OCI-LY1 (cell line): ENCODE results near the gene SEL1L2.

ENCODE experiments used
- H2AFZ ChIP-seq: fragments of 200-600 bp; sonication (generic), shearing (Covaris generic); 2 replicates; pipeline ENCODE4 v1.6.0; 2014; ENCODE audit warnings: antibody characterized with exemption, mild to moderate bottlenecking, low read length
- H3F3A ChIP-seq: fragments of 200-600 bp; sonication (generic), shearing (Covaris generic); 2 replicates; pipeline ENCODE4 v1.6.0; 2014; ENCODE audit warnings: mild to moderate bottlenecking, antibody characterized with exemption, low read length, moderate library complexity; ENCODE audit not compliant: insufficient read depth
- H3K27ac ChIP-seq: fragments of 200-600 bp; sonication (generic); 2 replicates; pipeline ENCODE4 v1.5.1; 2014; ENCODE audit warnings: low read length, mixed run types, mild to moderate bottlenecking, low read depth; ENCODE audit not compliant: poor library complexity, severe bottlenecking
- H3K27me3 ChIP-seq: fragments of 200-600 bp; sonication (generic); 2 replicates; pipeline ENCODE4 v1.6.0; 2014; ENCODE audit warnings: antibody characterized with exemption, mild to moderate bottlenecking, low read length, moderate library complexity; ENCODE audit not compliant: insufficient read depth
- H3K36me3 ChIP-seq: fragments of 200-600 bp; sonication (generic); 2 replicates; pipeline ENCODE4 v1.6.1; 2014; ENCODE audit warnings: mild to moderate bottlenecking, antibody characterized with exemption, low read length, moderate library complexity, mixed read lengths; ENCODE audit not compliant: insufficient read depth
- H3K4me1 ChIP-seq: fragments of 200-600 bp; sonication (generic); 2 replicates; pipeline ENCODE4 v1.5.1; 2014; ENCODE audit warnings: mild to moderate bottlenecking, low read length, moderate library complexity; ENCODE audit not compliant: insufficient read depth, severe bottlenecking
- H3K4me2 ChIP-seq: fragments of 200-600 bp; sonication (generic), shearing (Covaris generic); 2 replicates; pipeline ENCODE4 v1.6.1; 2014; ENCODE audit warnings: low read length
- H3K4me3 ChIP-seq: fragments of 200-600 bp; sonication (generic); 2 replicates; pipeline ENCODE4 v1.5.1; 2014; ENCODE audit warnings: low read length, low read depth, mild to moderate bottlenecking, mixed read lengths; ENCODE audit not compliant: poor library complexity, severe bottlenecking
- H3K79me2 ChIP-seq: fragments of 200-600 bp; shearing (Covaris generic); 2 replicates; pipeline ENCODE4 v1.6.1; 2016; ENCODE audit warnings: mixed run types, low read length, mixed read lengths; ENCODE audit not compliant: insufficient read depth
- H3K9ac ChIP-seq: fragments of 200-600 bp; sonication (generic), shearing (Covaris generic); 2 replicates; pipeline ENCODE4 v1.6.1; 2014; ENCODE audit warnings: mild to moderate bottlenecking, low read length, mixed read lengths
- H3K9me2 ChIP-seq: fragments of 200-600 bp; sonication (generic), shearing (Covaris generic); 2 replicates; pipeline ENCODE4 v1.6.1; 2014; ENCODE audit warnings: low read depth, mild to moderate bottlenecking, low read length, mixed read lengths
- H3K9me3 ChIP-seq: fragments of 200-600 bp; shearing (Covaris generic); 2 replicates; pipeline ENCODE4 v1.6.1; 2014; ENCODE audit warnings: low read length, mixed read lengths
- H4K20me1 ChIP-seq: fragments of 200-600 bp; sonication (generic), shearing (Covaris generic); 2 replicates; pipeline ENCODE4 v1.6.0; 2016; ENCODE audit warnings: mild to moderate bottlenecking, low read length; ENCODE audit not compliant: insufficient read depth
- CTCF ChIP-seq: fragments of 200-600 bp; sonication (generic), shearing (Covaris generic); IDR thresholded peaks from 2 replicates; pipeline ENCODE4 v1.5.1; 2017; ENCODE audit warnings: mild to moderate bottlenecking, antibody characterized with exemption, low read length, moderate library complexity, mixed read lengths
- EZH2 ChIP-seq: fragments of 200-600 bp; sonication (generic), shearing (Covaris generic); IDR thresholded peaks from 2 replicates; pipeline ENCODE4 v1.8.0; 2017; ENCODE audit warnings: borderline replicate concordance, mixed run types, mild to moderate bottlenecking, antibody characterized with exemption, low read length, moderate library complexity, mixed read lengths

The SEL1L2 gene

DNA sequence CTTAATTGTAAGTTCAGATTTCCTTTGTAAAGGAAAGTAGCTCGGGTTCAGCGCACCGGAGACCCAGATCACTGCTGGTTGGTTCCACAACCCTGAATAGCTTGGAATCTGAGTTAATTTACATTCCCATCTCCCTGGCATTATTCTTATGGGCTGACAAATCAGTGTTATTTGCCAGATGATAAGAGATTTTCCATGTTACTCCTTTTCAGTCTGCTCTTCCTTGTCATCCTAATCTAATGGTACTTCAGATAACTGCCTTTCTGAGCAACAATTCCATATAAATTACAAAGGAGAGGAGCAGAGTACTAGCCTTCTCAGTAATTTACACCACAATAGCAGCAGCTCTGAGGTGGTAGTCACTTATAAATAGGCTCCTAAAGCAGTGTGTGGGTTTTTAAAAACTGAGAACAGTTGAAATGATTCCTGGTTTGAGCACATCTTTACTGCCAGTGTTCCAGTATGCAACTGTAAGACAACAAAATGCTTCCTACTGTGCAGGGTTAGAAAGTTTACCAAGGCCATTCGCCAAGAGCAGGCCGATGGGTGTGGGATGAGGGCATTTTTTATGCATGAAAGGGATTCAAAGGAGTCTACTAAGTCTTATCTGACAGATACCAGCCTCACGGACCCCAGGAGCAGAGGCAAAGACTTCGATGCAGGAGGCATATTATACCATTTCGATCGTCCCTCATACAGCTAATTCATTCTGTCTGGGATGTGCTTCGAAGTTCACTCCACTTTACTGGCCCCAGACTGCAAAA, 115.8 kb downstream of the SEL1L2 start:
- Histone ChIP-seq H4K20me1 (no peaks in the 10 kb centered on the region), H2AFZ (no peak overlapping the region)

DNA sequence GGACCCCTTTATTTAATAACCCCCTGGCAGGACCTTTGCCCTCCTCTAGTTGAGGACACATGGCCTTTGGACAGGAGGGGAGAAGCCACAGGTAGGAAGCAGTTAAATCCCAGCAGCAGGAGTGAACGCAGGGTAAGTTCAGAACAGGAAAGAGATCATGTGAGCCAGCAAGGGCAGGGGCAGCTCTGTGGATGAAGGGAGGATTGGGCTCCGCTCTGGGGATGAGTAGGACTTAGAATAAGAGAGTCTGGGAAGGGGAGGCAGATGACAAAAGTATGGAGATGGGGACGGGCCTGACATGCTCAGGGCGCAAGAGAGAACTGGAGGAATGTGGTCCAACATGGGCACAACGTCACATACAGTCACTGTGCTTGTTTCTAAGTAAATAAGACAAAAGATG, 116.6 kb downstream of the SEL1L2 start:
- Histone ChIP-seq H3K9ac (no peak overlapping the region), H3K4me3 (no peak overlapping the region), H3K4me1 (no peaks in the 10 kb centered on the region)

More for the DNA sequence above, 115.8 kb downstream of the SEL1L2 start:
- Histone ChIP-seq H3K9me3 (no peaks in the 10 kb centered on the region), H3K36me3 (no peaks in the 10 kb centered on the region), H3F3A (no peaks in the 10 kb centered on the region), H3K27ac (no peak overlapping the region), H3K79me2 (no peaks in the 10 kb centered on the region), H3K4me1 (no peaks in the 10 kb centered on the region), H3K27me3 (no peaks in the 10 kb centered on the region), H3K4me2 (no peak overlapping the region), H3K4me3 (no peak overlapping the region), H3K9me2 (no peaks in the 10 kb centered on the region), H3K9ac (no peak overlapping the region)
- no peak for TF ChIP-seq EZH2
- no peak for TF ChIP-seq CTCF

DNA sequence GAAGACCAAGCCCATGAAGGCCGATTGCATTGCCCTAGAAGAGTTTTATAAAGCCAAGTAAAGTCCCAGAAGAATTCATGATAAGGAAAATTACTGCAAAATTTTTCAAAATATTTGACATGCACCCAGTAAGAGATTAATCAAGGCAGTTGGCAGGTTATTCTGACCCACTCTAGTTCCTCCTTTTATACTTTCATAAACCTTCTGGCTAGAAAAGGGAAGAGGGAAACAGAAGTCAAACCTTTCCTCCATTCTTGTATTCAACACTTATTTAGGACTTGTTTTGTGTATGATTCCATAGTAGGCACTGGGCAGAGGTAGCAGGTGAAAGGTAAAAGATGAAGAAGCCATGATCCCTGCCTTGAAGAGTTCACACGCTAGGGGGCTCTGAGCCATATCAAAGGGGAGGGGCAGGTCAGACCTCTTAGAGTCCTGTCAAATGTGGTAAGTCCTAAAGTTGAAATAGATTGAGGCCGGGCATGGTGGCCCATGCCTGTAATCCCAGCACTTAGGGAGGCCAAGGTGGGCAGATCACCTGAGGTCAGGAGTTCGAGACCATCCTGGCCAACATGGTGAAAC, 120.2 kb downstream of the SEL1L2 start:
- Histone ChIP-seq H3K4me3 (no peak overlapping the region), H3K27ac (no peak overlapping the region), H3K9ac (no peak overlapping the region), H3K36me3 (no peaks in the 10 kb centered on the region), H3K4me2 (no peak overlapping the region), H3F3A (no peaks in the 10 kb centered on the region), H4K20me1 (no peaks in the 10 kb centered on the region), H2AFZ (no peak overlapping the region), H3K79me2 (no peaks in the 10 kb centered on the region), H3K4me1 (no peaks in the 10 kb centered on the region), H3K9me3 (no peaks in the 10 kb centered on the region), H3K27me3 (no peaks in the 10 kb centered on the region), H3K9me2 (no peaks in the 10 kb centered on the region)
- TF ChIP-seq EZH2 (no peak), CTCF (peak; percentile 40; the same call in 1 of the 2 replicates)

More for the DNA sequence above, 116.6 kb downstream of the SEL1L2 start:
- no peak overlapping the region for H2AFZ ChIP-seq
- H3K27ac ChIP-seq = no peak overlapping the region
- H3K9me3 ChIP-seq = no peaks in the 10 kb centered on the region
- no peaks in the 10 kb centered on the region for H4K20me1 ChIP-seq
- no peaks in the 10 kb centered on the region for H3F3A ChIP-seq
- H3K27me3 ChIP-seq = no peaks in the 10 kb centered on the region
- H3K79me2 ChIP-seq = no peaks in the 10 kb centered on the region
- H3K36me3 ChIP-seq = no peaks in the 10 kb centered on the region
- no peaks in the 10 kb centered on the region for H3K9me2 ChIP-seq
- H3K4me2 ChIP-seq = no peak overlapping the region
- no peak for TF ChIP-seq EZH2
